ENCODE results near the gene SENP8.

DNA sequence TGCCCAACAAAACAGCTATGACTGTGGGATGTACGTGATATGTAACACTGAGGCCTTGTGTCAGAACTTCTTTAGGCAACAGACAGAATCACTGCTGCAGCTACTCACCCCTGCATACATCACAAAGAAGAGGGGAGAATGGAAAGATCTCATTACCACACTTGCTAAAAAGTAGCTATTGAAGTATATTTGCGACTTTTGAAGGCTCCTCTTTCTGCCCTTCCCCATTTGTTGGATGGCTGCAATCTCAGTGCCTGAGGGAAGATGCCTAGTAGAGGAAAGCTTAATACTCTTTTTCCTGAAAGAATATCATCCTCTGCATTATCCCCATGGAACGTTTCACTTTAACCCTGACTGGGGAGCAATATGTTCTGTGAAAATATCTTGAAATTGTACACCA, 21.9 kb downstream of the SENP8 start:
- TF ChIP-seq EZH2phosphoT487 (conservative IDR thresholded peaks at IDR 0.05; ENCODE audit: low read length), result no peak
- TF ChIP-seq, protein P1, sequence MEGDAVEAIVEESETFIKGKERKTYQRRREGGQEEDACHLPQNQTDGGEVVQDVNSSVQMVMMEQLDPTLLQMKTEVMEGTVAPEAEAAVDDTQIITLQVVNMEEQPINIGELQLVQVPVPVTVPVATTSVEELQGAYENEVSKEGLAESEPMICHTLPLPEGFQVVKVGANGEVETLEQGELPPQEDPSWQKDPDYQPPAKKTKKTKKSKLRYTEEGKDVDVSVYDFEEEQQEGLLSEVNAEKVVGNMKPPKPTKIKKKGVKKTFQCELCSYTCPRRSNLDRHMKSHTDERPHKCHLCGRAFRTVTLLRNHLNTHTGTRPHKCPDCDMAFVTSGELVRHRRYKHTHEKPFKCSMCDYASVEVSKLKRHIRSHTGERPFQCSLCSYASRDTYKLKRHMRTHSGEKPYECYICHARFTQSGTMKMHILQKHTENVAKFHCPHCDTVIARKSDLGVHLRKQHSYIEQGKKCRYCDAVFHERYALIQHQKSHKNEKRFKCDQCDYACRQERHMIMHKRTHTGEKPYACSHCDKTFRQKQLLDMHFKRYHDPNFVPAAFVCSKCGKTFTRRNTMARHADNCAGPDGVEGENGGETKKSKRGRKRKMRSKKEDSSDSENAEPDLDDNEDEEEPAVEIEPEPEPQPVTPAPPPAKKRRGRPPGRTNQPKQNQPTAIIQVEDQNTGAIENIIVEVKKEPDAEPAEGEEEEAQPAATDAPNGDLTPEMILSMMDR (IDR thresholded peaks at IDR 0.05; ENCODE audit: insufficient read depth, low read length, poor library complexity, severe bottlenecking), result no peak
